Parathyroid adenoma (tissue), 2 donors: ENCODE data around the gene FOXJ1.

Source experiments
- H2AFZ ChIP-seq: fragments of 300-600 bp; sonication (generic); one replicate; pipeline ENCODE4 v1.7.0; 2017; ENCODE audit warnings: antibody characterized with exemption, mild to moderate bottlenecking
- H3K27ac ChIP-seq: fragments of 300-600 bp; sonication (generic); one replicate; pipeline ENCODE4 v1.7.0; 2017
- H3K27me3 ChIP-seq: fragments of 300-600 bp; sonication (generic); one replicate; pipeline ENCODE4 v1.7.0; 2017; ENCODE audit warnings: low read length; ENCODE audit not compliant: control insufficient read depth, insufficient read depth
- H3K36me3 ChIP-seq: fragments of 300-600 bp; sonication (generic); one replicate; pipeline ENCODE4 v1.7.0; 2017; ENCODE audit warnings: low read length; ENCODE audit not compliant: control insufficient read depth, insufficient read depth
- H3K4me1 ChIP-seq: fragments of 300-600 bp; sonication (generic); one replicate; pipeline ENCODE4 v1.7.0; 2017; ENCODE audit warnings: control low read depth
- H3K4me2 ChIP-seq: fragments of 300-600 bp; sonication (generic); one replicate; pipeline ENCODE4 v1.7.0; 2017; ENCODE audit warnings: low read length
- H3K4me3 ChIP-seq: fragments of 300-600 bp; sonication (generic); one replicate; pipeline ENCODE4 v1.7.0; 2017; ENCODE audit warnings: low read depth, low read length
- H3K79me2 ChIP-seq: fragments of 300-600 bp; sonication (generic); one replicate; pipeline ENCODE4 v1.7.0; 2017; ENCODE audit warnings: control low read depth
- H3K9ac ChIP-seq: fragments of 300-600 bp; sonication (generic); one replicate; pipeline ENCODE4 v1.7.0; 2017; ENCODE audit warnings: mild to moderate bottlenecking
- H3K9me3 ChIP-seq: fragments of 300-600 bp; sonication (generic); one replicate; pipeline ENCODE4 v1.7.0; 2017; ENCODE audit warnings: low read length; ENCODE audit not compliant: control insufficient read depth
- CTCF ChIP-seq: fragments of 300-600 bp; sonication (generic); IDR thresholded peaks from one replicate; pipeline ENCODE4 v1.7.0; 2017; ENCODE audit warnings: antibody characterized with exemption, mild to moderate bottlenecking
- donor health status: primary hyperparathyroidism.

FOXJ1 gene

GRCh38 chr17:76151896-76152454, 10.9 kb upstream of the FOXJ1 start:
- Histone ChIP-seq H3K4me1 (no peaks in the 10 kb centered on the region), H3K27me3 (no peaks in the 10 kb centered on the region), H3K4me3 (no peak overlapping the region), H2AFZ (no peak overlapping the region), H3K27ac (no peak overlapping the region), H3K79me2 (no peaks in the 10 kb centered on the region), H3K9ac (no peak overlapping the region), H3K9me3 (no peaks in the 10 kb centered on the region), H3K36me3 (no peaks in the 10 kb centered on the region), H3K4me2 (no peak overlapping the region)
- TF ChIP-seq CTCF, result no peak

- Histone ChIP-seq H3K27me3 (no peaks in the 10 kb centered on the region), H2AFZ (no peak overlapping the region), H3K9ac (no peak overlapping the region), H3K4me2 (no peak overlapping the region), H3K36me3 (no peaks in the 10 kb centered on the region), H3K27ac (no peak overlapping the region), H3K4me1 (no peaks in the 10 kb centered on the region), H3K79me2 (no peaks in the 10 kb centered on the region), H3K4me3 (no peak overlapping the region), H3K9me3 (no peaks in the 10 kb centered on the region)
- TF ChIP-seq CTCF, result no peak
These were observed 9.9 kb upstream of the FOXJ1 start for GRCh38 chr17:76150712-76151622.

GRCh38 chr17:76149214-76149613, 8.2 kb upstream of the FOXJ1 start:
- Histone ChIP-seq H2AFZ (no peak overlapping the region), H3K36me3 (no peaks in the 10 kb centered on the region), H3K27me3 (no peaks in the 10 kb centered on the region), H3K4me3 (no peak overlapping the region), H3K9me3 (no peaks in the 10 kb centered on the region), H3K4me1 (no peaks in the 10 kb centered on the region), H3K27ac (no peak overlapping the region), H3K4me2 (no peak overlapping the region), H3K9ac (no peak overlapping the region), H3K79me2 (no peaks in the 10 kb centered on the region)
- TF ChIP-seq CTCF, result no peak

GRCh38 chr17:76148015-76148326, 6.9 kb upstream of the FOXJ1 start:
- Histone ChIP-seq H3K36me3 (no peaks in the 10 kb centered on the region), H3K4me1 (no peaks in the 10 kb centered on the region), H3K27ac (no peak overlapping the region), H3K9me3 (no peaks in the 10 kb centered on the region), H2AFZ (no peak overlapping the region), H3K4me2 (no peak overlapping the region), H3K27me3 (no peaks in the 10 kb centered on the region), H3K79me2 (no peaks in the 10 kb centered on the region), H3K9ac (no peak overlapping the region), H3K4me3 (no peak overlapping the region)
- TF ChIP-seq CTCF, result no peak
